HEK293 (cell line): ENCODE data around the gene ABCF1.

Experiments
- KLF9 ChIP-seq: fragments of 450-650 bp; formaldehyde crosslinking; IDR thresholded peaks from 2 replicates; pipeline ENCODE4 v1.5.1; 2016; ENCODE audit warnings: missing biosample characterization, missing genetic modification characterization, low read depth
- REPIN1 ChIP-seq: fragments of 450-650 bp; formaldehyde crosslinking; IDR thresholded peaks from 2 replicates; pipeline ENCODE4 v1.5.1; 2017; ENCODE audit warnings: missing biosample characterization, missing genetic modification characterization, low read depth
- ZNF140 ChIP-seq: fragments of 450-650 bp; formaldehyde crosslinking; IDR thresholded peaks from 2 replicates; pipeline ENCODE4 v1.5.1; 2016; ENCODE audit warnings: missing biosample characterization, missing genetic modification characterization
- ZNF221 ChIP-seq: fragments of 450-650 bp; formaldehyde crosslinking; IDR thresholded peaks from 2 replicates; pipeline ENCODE4 v1.5.1; 2017; ENCODE audit warnings: missing biosample characterization, missing genetic modification characterization, borderline replicate concordance
- ZNF23 ChIP-seq: fragments of 450-650 bp; formaldehyde crosslinking; IDR thresholded peaks from 2 replicates; pipeline ENCODE4 v1.5.1; 2016; ENCODE audit warnings: missing biosample characterization, missing genetic modification characterization, borderline replicate concordance
- ZNF707 ChIP-seq: fragments of 450-650 bp; formaldehyde crosslinking; IDR thresholded peaks from 2 replicates; pipeline ENCODE4 v1.5.1; 2016; ENCODE audit warnings: missing biosample characterization, missing genetic modification characterization
- ZNF843 ChIP-seq: fragments of 450-650 bp; formaldehyde crosslinking; IDR thresholded peaks from 2 replicates; pipeline ENCODE4 v1.5.1; 2016; ENCODE audit warnings: missing biosample characterization, missing genetic modification characterization
- TF ChIP-seq, protein P1 (sequence below): fragments of 450-650 bp; formaldehyde crosslinking; IDR thresholded peaks from 2 replicates; pipeline ENCODE4 v1.5.1; 2016; ENCODE audit warnings: missing biosample characterization, missing genetic modification characterization

DNA sequence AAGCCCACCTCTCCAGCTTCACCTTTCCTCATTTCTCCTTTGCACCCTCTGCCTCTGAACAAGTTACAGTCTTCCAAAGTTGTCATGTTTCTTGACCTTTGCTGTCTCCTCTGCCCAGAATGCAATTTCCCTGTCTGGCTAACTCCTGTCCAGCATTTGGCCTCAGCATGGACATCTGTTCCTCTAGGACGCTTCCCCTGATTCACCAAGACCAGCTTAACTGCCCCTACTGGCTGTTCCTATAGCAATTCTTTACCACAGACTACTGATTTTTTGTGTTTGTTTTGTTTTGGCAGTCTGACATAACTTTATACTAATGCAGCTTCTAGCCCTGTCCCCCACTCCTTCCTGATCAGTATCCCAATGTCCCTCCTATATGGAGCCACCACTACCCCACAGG, 28.3 kb upstream of the ABCF1 start:
- TF ChIP-seq, protein P1, sequence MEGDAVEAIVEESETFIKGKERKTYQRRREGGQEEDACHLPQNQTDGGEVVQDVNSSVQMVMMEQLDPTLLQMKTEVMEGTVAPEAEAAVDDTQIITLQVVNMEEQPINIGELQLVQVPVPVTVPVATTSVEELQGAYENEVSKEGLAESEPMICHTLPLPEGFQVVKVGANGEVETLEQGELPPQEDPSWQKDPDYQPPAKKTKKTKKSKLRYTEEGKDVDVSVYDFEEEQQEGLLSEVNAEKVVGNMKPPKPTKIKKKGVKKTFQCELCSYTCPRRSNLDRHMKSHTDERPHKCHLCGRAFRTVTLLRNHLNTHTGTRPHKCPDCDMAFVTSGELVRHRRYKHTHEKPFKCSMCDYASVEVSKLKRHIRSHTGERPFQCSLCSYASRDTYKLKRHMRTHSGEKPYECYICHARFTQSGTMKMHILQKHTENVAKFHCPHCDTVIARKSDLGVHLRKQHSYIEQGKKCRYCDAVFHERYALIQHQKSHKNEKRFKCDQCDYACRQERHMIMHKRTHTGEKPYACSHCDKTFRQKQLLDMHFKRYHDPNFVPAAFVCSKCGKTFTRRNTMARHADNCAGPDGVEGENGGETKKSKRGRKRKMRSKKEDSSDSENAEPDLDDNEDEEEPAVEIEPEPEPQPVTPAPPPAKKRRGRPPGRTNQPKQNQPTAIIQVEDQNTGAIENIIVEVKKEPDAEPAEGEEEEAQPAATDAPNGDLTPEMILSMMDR (tag by site-specific recombination), result no peak
- TF ChIP-seq REPIN1 (tag by site-specific recombination) (no peak), ZNF140 (tag by site-specific recombination) (no peak), ZNF707 (no peak), ZNF843 (no peak), ZNF221 (tag by site-specific recombination) (no peak), KLF9 (tag by site-specific recombination) (no peak), ZNF23 (tag by site-specific recombination) (no peak)
